HG03103 (cell line): ENCODE measurements around the gene NEUROG1.

Source experiments
- ATAC-seq: cut with Tn5 transposase; IDR thresholded peaks from one replicate; pipeline ENCODE4 v1.9.1; 2021; ENCODE audit warnings: low read depth; ENCODE audit not compliant: unreplicated experiment

The NEUROG1 gene

GRCh38 chr5:135565266-135565665 is 29.5 kb upstream of the NEUROG1 start:
- ATAC-seq, result no peak

GRCh38 chr5:135564331-135564730 is 28.6 kb upstream of the NEUROG1 start:
- no peak for ATAC-seq

- no peak for ATAC-seq
These were observed 25.5 kb upstream of the NEUROG1 start for GRCh38 chr5:135561266-135561665.

GRCh38 chr5:135560858-135561257 is 25.1 kb upstream of the NEUROG1 start:
- ATAC-seq, result peak; percentile 97

GRCh38 chr5:135559354-135559753 is 23.6 kb upstream of the NEUROG1 start:
- no peak for ATAC-seq

GRCh38 chr5:135557076-135557838 is 21.5 kb upstream of the NEUROG1 start:
- no peak for ATAC-seq

GRCh38 chr5:135556620-135557019 is 20.9 kb upstream of the NEUROG1 start:
- no peak for ATAC-seq

- ATAC-seq, result no peak
These were observed 19.8 kb upstream of the NEUROG1 start for GRCh38 chr5:135555530-135555929.

GRCh38 chr5:135553688-135554462 is 18.1 kb upstream of the NEUROG1 start:
- ATAC-seq, result no peak

GRCh38 chr5:135551593-135552447 is 16.1 kb upstream of the NEUROG1 start:
- ATAC-seq, result peak; percentile 75

- no peak for ATAC-seq
These were observed 13.6 kb upstream of the NEUROG1 start for GRCh38 chr5:135549413-135549812.

- no peak for ATAC-seq
These were observed 12.0 kb upstream of the NEUROG1 start for GRCh38 chr5:135547590-135548254.

- ATAC-seq, result no peak
These were observed 11.1 kb upstream of the NEUROG1 start for GRCh38 chr5:135546912-135547311.

- no peak for ATAC-seq
These were observed 10.3 kb upstream of the NEUROG1 start for GRCh38 chr5:135546101-135546500.

- no peak for ATAC-seq
These were observed 9.3 kb upstream of the NEUROG1 start for GRCh38 chr5:135545099-135545498.

- ATAC-seq, result no peak
These were observed 7.9 kb upstream of the NEUROG1 start for GRCh38 chr5:135543485-135544304.

- ATAC-seq, result no peak
These were observed 7.3 kb upstream of the NEUROG1 start for GRCh38 chr5:135543001-135543484.

GRCh38 chr5:135541807-135542502 is 6.2 kb upstream of the NEUROG1 start:
- no peak for ATAC-seq
